Activated T-helper 2 cell treated with anti-CD3 and anti-CD28 coated beads, Interferon-gamma antibody, Interleukin-2, Interleukin-4, amounts not matched to agents 10 μg/mL and 5 μg/mL and 100 μg/mL, durations not matched to agents 14 hours and 24 hours and 36 hours (primary cell): ENCODE data around the gene ICA1. TPM values are rescaled to one million over a fixed set of nuclear protein-coding genes. Genes with fewer than 3 reads are reported as not detected.

Source experiments
- DNase-seq: peaks from one replicate; pipeline ENCODE4 v3.0.0; 2021; ENCODE audit warnings: low spot score
- H3K27ac Mint-ChIP-seq: one replicate; pipeline ENCODE4 v1.8.0; 2021; ENCODE audit warnings: mixed read lengths
- H3K27me3 Mint-ChIP-seq: one replicate; pipeline ENCODE4 v1.8.0; 2021; ENCODE audit warnings: low read depth, mixed read lengths
- H3K36me3 Mint-ChIP-seq: one replicate; pipeline ENCODE4 v1.8.0; 2021; ENCODE audit warnings: low read depth, mixed read lengths
- H3K4me1 Mint-ChIP-seq: one replicate; pipeline ENCODE4 v1.8.0; 2021; ENCODE audit warnings: low read depth, mixed read lengths
- H3K4me3 Mint-ChIP-seq: one replicate; pipeline ENCODE4 v1.8.0; 2021; ENCODE audit warnings: low read depth, mild to moderate bottlenecking, moderate library complexity, mixed read lengths
- H3K9me3 Mint-ChIP-seq: one replicate; pipeline ENCODE4 v1.8.0; 2021; ENCODE audit warnings: mixed read lengths
- intact Hi-C: fragments of 100-400 bp; cut with micrococcal nuclease; formaldehyde crosslinking; loops from one replicate; pipeline ENCODE4 v1.15.1; 2023
- total RNA-seq: library from RNA; stranded (reverse); gene quantifications from 2 replicates; pipeline ENCODE4 v1.2.3, GENCODE V29; 2022

Gene ICA1
- total RNA-seq, 1 donor from 2014 or later: 4.8 TPM

GRCh38 chr7:8201846-8202441 is 60.0 kb downstream of the ICA1 start:
- no peak for DNase-seq
- peak overlapping the region; percentile 55 for H3K27ac Mint-ChIP-seq
- peaks cover 70% of the 10 kb centered on the region for H3K4me1 Mint-ChIP-seq
- H3K9me3 Mint-ChIP-seq: peaks cover 3% of the 10 kb centered on the region
- peaks cover 6% of the 10 kb centered on the region for H3K27me3 Mint-ChIP-seq
- peaks cover 15% of the 10 kb centered on the region for H3K36me3 Mint-ChIP-seq
- intact Hi-C loops: loop anchor here (2.0 to 5.0 kb wide), 2 partner anchors 440 to 561 kb away; partner anchors contain the start of gene UMAD1
- no peak overlapping the region for H3K4me3 Mint-ChIP-seq

- Mint-ChIP-seq H3K9me3 (peaks cover 3% of the 10 kb centered on the region), H3K4me1 (peaks cover 73% of the 10 kb centered on the region), H3K36me3 (peaks cover 20% of the 10 kb centered on the region), H3K27me3 (peaks cover 2% of the 10 kb centered on the region), H3K27ac (peak overlapping the region; percentile 66), H3K4me3 (no peak overlapping the region)
- intact Hi-C loops: loop anchor here (2.0 to 5.0 kb wide), 2 partner anchors 438 to 560 kb away; partner anchors contain the start of gene UMAD1
- no peak for DNase-seq
Measured at GRCh38 chr7:8200717-8201116, 61.2 kb downstream of the ICA1 start.

GRCh38 chr7:8200316-8200715 is 61.7 kb downstream of the ICA1 start:
- Mint-ChIP-seq H3K9me3 (peaks cover 3% of the 10 kb centered on the region), H3K4me3 (no peak overlapping the region), H3K27me3 (no peaks in the 10 kb centered on the region), H3K27ac (peak overlapping the region; percentile 47), H3K4me1 (peaks cover 69% of the 10 kb centered on the region), H3K36me3 (peaks cover 20% of the 10 kb centered on the region)
- intact Hi-C loops: loop anchor here (2.0 to 5.0 kb wide), 2 partner anchors 438 to 560 kb away; partner anchors contain the start of gene UMAD1
- no peak for DNase-seq

GRCh38 chr7:8197994-8198698 is 63.8 kb downstream of the ICA1 start:
- Mint-ChIP-seq H3K4me1 (peaks cover 64% of the 10 kb centered on the region), H3K9me3 (peaks cover 3% of the 10 kb centered on the region), H3K36me3 (peaks cover 22% of the 10 kb centered on the region), H3K4me3 (no peak overlapping the region), H3K27ac (peak overlapping the region; percentile 64), H3K27me3 (no peaks in the 10 kb centered on the region)
- intact Hi-C loops: loop anchor here (1.0 to 5.0 kb wide), 7 partner anchors 22 to 631 kb away; partner anchors contain the start of genes GLCCI1 and MIOS
- DNase-seq: peak; percentile 55

GRCh38 chr7:8192897-8193296 is 69.1 kb downstream of the ICA1 start:
- peaks cover 7% of the 10 kb centered on the region for H3K36me3 Mint-ChIP-seq
- H3K27ac Mint-ChIP-seq: no peak overlapping the region
- H3K4me3 Mint-ChIP-seq: no peak overlapping the region
- H3K27me3 Mint-ChIP-seq: no peaks in the 10 kb centered on the region
- H3K9me3 Mint-ChIP-seq: no peaks in the 10 kb centered on the region
- peaks cover 45% of the 10 kb centered on the region for H3K4me1 Mint-ChIP-seq
- intact Hi-C loops: no loop called here
- no peak for DNase-seq

- DNase-seq: peak; percentile 32
- H3K4me3 Mint-ChIP-seq: no peak overlapping the region
- H3K27ac Mint-ChIP-seq: no peak overlapping the region
- H3K4me1 Mint-ChIP-seq: peaks cover 45% of the 10 kb centered on the region
- no peaks in the 10 kb centered on the region for H3K9me3 Mint-ChIP-seq
- no peaks in the 10 kb centered on the region for H3K27me3 Mint-ChIP-seq
- intact Hi-C loops: loop anchor here (2.0 kb wide), 2 partner anchors 220 to 510 kb away; no protein-coding TSS in a partner anchor
- H3K36me3 Mint-ChIP-seq: peaks cover 3% of the 10 kb centered on the region
Measured at GRCh38 chr7:8190119-8190895, 71.7 kb downstream of the ICA1 start.

- intact Hi-C loops: loop anchor here (2.0 kb wide), 2 partner anchors 219 to 509 kb away; no protein-coding TSS in a partner anchor
- Mint-ChIP-seq H3K27ac (no peak overlapping the region), H3K4me1 (peaks cover 45% of the 10 kb centered on the region), H3K4me3 (no peak overlapping the region), H3K36me3 (peaks cover 3% of the 10 kb centered on the region), H3K27me3 (no peaks in the 10 kb centered on the region), H3K9me3 (no peaks in the 10 kb centered on the region)
- no peak for DNase-seq
Measured at GRCh38 chr7:8189625-8190024, 72.3 kb downstream of the ICA1 start.

GRCh38 chr7:8185926-8186683 is 75.9 kb downstream of the ICA1 start:
- intact Hi-C loops: no loop called here
- H3K4me3 Mint-ChIP-seq: no peak overlapping the region
- H3K27me3 Mint-ChIP-seq: peaks cover 4% of the 10 kb centered on the region
- H3K27ac Mint-ChIP-seq: no peak overlapping the region
- peaks cover 32% of the 10 kb centered on the region for H3K4me1 Mint-ChIP-seq
- no peak for DNase-seq
- H3K9me3 Mint-ChIP-seq: peaks cover 4% of the 10 kb centered on the region
- H3K36me3 Mint-ChIP-seq: no peaks in the 10 kb centered on the region

- Mint-ChIP-seq H3K4me1 (peaks cover 23% of the 10 kb centered on the region), H3K36me3 (no peaks in the 10 kb centered on the region), H3K4me3 (no peak overlapping the region), H3K27ac (no peak overlapping the region), H3K9me3 (peaks cover 4% of the 10 kb centered on the region), H3K27me3 (peaks cover 4% of the 10 kb centered on the region)
- DNase-seq: no peak
- intact Hi-C loops: no loop called here
Measured at GRCh38 chr7:8184221-8184620, 77.7 kb downstream of the ICA1 start.

GRCh38 chr7:8179486-8179885 is 82.5 kb downstream of the ICA1 start:
- no peak overlapping the region for H3K4me3 Mint-ChIP-seq
- intact Hi-C loops: no loop called here

GRCh38 chr7:8178353-8178752 is 83.6 kb downstream of the ICA1 start:
- Mint-ChIP-seq H3K36me3 (no peaks in the 10 kb centered on the region), H3K9me3 (peaks cover 4% of the 10 kb centered on the region), H3K27ac (peak overlapping the region; percentile 83), H3K4me1 (peaks cover 50% of the 10 kb centered on the region), H3K4me3 (peak overlapping the region; percentile 42), H3K27me3 (peaks cover 4% of the 10 kb centered on the region)
- no peak for DNase-seq
- intact Hi-C loops: no loop called here

More at GRCh38 chr7:8179486-8179885, 82.5 kb downstream of the ICA1 start:
- Mint-ChIP-seq H3K9me3 (peaks cover 4% of the 10 kb centered on the region), H3K27me3 (peaks cover 4% of the 10 kb centered on the region), H3K36me3 (no peaks in the 10 kb centered on the region), H3K4me1 (peaks cover 45% of the 10 kb centered on the region), H3K27ac (no peak overlapping the region)
- DNase-seq: no peak
